Testis (tissue), 3 donors: ENCODE results near the gene CPTP. TPM values are rescaled to one million over a fixed set of nuclear protein-coding genes. Genes with fewer than 3 reads are reported as not detected.

Source experiments
- DNase-seq: peaks from one replicate; pipeline ENCODE4 v3.0.0-alpha.2; 2019
- H3K27ac ChIP-seq, 2 donors: fragments of 200-600 bp; sonication (generic); one replicate each; pipeline ENCODE4 v1.5.1; 2019
- H3K27me3 ChIP-seq: fragments of 200-600 bp; sonication (generic); one replicate; pipeline ENCODE4 v1.5.1; 2019
- H3K36me3 ChIP-seq: fragments of 200-600 bp; sonication (generic); one replicate; pipeline ENCODE4 v1.5.1; 2017; ENCODE audit warnings: low read depth; ENCODE audit errors: missing control alignments
- H3K4me1 ChIP-seq: fragments of 200-600 bp; sonication (generic); one replicate; pipeline ENCODE4 v1.5.1; 2019
- H3K4me3 ChIP-seq, 2 donors: fragments of 200-600 bp; sonication (generic); one replicate each; pipeline ENCODE4 v1.5.1; 2017 to 2019
- H3K9me3 ChIP-seq: fragments of 200-600 bp; sonication (generic); one replicate; pipeline ENCODE4 v1.5.1; 2017
- CTCF ChIP-seq, 3 experiments: fragments of 450-650 bp in 2 of 3; fragments of 200-600 bp in 1 of 3; sonication (generic) in 1 of 3; IDR thresholded peaks; one replicate each; pipeline ENCODE4 v1.5.1; 2016 to 2019; ENCODE audit warnings: antibody characterized with exemption in 3 of 3, mild to moderate bottlenecking in 2 of 3, moderate library complexity in 1 of 3
- POLR2A ChIP-seq: fragments of 450-650 bp; IDR thresholded peaks from one replicate; pipeline ENCODE4 v1.6.1; 2017; ENCODE audit warnings: antibody characterized with exemption, mild to moderate bottlenecking, moderate library complexity
- WGBS, 2 donors: methylation state at CpG; one replicate each; pipeline ENCODE4 v1.1.5; 2018; 5-methylcytosine and 5-hydroxymethylcytosine counted together
- intact Hi-C: fragments of 100-400 bp; cut with DNase I; formaldehyde crosslinking; loops from one replicate; pipeline ENCODE4 v1.15.1; 2023; ENCODE audit warnings: low total_unique reads
- polyA plus RNA-seq: library from polyadenylated mRNA; stranded (reverse); fragments of 350-450 nt; fragmentation: Illumina TruSeq; extraction: RNeasy Lipid Tissue Mini Kit (QIAGEN cat#74804); gene quantifications from one replicate; pipeline ENCODE4 v1.2.3, GENCODE V29; 2014; ENCODE audit warnings: low read depth, low replicate concordance; ENCODE audit not compliant: insufficient read depth
- total RNA-seq, 2 donors: library from RNA; depleted of rRNA; stranded (reverse); fragments of >200 nt; gene quantifications; one replicate each; pipeline ENCODE4 v1.2.3, GENCODE V29; 2016

CPTP gene
- total and polyA plus RNA-seq, 3 donors from 2014 or later: 64.4 to 129 (median 82.3) TPM

DNA sequence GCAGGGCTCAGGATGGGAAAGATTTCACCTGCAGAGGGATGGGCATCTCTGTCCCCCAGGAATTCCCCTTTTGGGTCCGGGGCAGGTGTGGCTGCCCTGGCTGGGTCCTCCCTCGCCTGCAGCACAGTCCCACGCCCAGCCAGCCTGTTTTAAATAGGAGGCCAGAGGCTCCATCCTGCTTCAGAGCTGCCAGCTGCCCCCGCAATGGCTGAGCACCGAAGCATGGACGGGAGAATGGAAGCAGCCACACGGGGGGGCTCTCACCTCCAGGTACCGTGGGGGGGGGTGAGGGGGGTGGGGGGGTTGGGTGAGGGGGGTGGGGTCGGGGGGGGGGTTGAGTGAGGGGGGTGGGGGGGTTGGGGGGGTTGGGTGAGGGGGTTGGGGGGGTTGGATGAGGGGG is 40.8 kb upstream of the CPTP start:
- Histone ChIP-seq H3K27ac (no peak overlapping the region), H3K4me3 (no peak overlapping the region), H3K36me3 (no peaks in the 10 kb centered on the region), H3K27me3 (no peaks in the 10 kb centered on the region), H3K9me3 (no peaks in the 10 kb centered on the region), H3K4me1 (peaks cover 11% of the 10 kb centered on the region)
- no peak for DNase-seq
- WGBS, 2 donors: 37% methylated on average over 4 of the region's 9 CpGs; no CpG with 5 or more reads in 1 of the 2 donors
- intact Hi-C loops: no loop called here
- TF ChIP-seq CTCF (IDR thresholded peaks at IDR 0.05): no peak

GRCh38 chr1:1284221-1285101 is 40.1 kb upstream of the CPTP start:
- no peak overlapping the region for H3K4me3 ChIP-seq
- no peaks in the 10 kb centered on the region for H3K36me3 ChIP-seq
- H3K9me3 ChIP-seq: no peaks in the 10 kb centered on the region
- H3K27ac ChIP-seq: no peak overlapping the region
- H3K27me3 ChIP-seq: no peaks in the 10 kb centered on the region
- DNase-seq: no peak
- WGBS, 2 donors: 81 to 86% methylated on average over 12 to 28 of the region's 32 CpGs
- intact Hi-C loops: no loop called here
- peaks cover 11% of the 10 kb centered on the region for H3K4me1 ChIP-seq
- TF ChIP-seq POLR2A: no peak
- no peak for TF ChIP-seq CTCF (IDR thresholded peaks at IDR 0.05)

DNA sequence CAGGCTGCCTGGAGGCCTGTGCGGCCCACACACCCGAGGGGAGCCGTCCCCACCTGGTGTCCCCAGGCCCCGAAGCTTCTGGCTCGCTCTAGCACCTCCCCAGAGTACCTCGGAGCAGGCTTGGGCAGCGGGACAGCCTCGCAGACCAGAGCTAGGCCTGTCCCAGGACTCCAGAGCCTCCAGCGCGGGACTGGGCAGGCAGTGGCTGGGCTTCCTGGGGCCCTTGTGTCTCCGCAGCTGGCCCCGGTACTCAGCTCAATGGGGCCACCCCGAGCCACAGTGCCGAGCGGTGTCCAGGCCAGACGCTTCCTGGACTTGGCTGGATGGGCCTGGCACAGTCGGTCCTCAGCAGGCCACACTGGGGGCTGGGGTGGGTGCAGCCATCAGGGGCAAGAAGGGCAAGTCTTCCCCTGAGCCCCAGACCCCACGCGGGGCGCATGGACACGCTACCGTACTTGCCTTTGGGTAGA is 39.5 kb upstream of the CPTP start:
- no peak for DNase-seq
- intact Hi-C loops: no loop called here
- Histone ChIP-seq H3K4me1 (peaks cover 11% of the 10 kb centered on the region), H3K27me3 (no peaks in the 10 kb centered on the region), H3K36me3 (no peaks in the 10 kb centered on the region), H3K9me3 (no peaks in the 10 kb centered on the region), H3K27ac (no peak overlapping the region), H3K4me3 (no peak overlapping the region)
- TF ChIP-seq POLR2A (no peak), CTCF (IDR thresholded peaks at IDR 0.05) (no peak)
- WGBS, 2 donors: 93 to 94% methylated on average over 10 to 22 of the region's 22 CpGs

DNA sequence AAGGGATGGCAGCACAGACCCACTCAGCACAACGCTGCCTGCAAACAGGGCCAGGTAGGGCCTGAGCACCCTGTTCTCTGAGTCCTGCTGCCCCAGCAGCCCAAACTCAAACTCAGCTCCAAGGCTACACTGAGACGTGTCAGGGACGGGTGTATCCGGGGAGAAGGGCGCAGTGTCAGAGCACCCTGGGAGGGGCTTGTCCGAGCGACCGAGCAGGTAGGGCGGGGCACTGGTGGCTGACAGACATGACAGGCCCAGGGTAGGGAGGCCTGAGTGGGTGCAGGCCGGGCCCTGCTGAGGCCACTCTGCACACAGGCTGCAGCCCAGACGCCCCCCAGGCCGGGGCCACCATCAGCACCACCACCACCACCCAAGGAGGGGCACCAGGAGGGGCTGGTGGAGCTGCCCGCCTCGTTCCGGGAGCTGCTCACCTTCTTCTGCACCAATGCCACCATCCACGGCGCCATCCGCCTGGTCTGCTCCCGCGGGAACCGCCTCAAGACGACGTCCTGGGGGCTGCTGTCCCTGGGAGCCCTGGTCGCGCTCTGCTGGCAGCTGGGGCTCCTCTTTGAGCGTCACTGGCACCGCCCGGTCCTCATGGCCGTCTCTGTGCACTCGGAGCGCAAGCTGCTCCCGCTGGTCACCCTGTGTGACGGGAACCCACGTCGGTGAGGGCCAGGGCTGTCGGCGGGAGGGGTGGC is 38.8 kb upstream of the CPTP start:
- no peak for DNase-seq
- intact Hi-C loops: no loop called here
- Histone ChIP-seq H3K27me3 (no peaks in the 10 kb centered on the region), H3K27ac (no peak overlapping the region), H3K9me3 (no peaks in the 10 kb centered on the region), H3K4me3 (no peak overlapping the region), H3K36me3 (no peaks in the 10 kb centered on the region), H3K4me1 (peaks cover 14% of the 10 kb centered on the region)
- 76% methylated on average over 33 of the region's 37 CpGs; no CpG with 5 or more reads in 1 of the 2 donors for WGBS, 2 donors
- no peak for TF ChIP-seq CTCF (IDR thresholded peaks at IDR 0.05)
- TF ChIP-seq POLR2A: no peak
